ENCODE results near the gene GP2. TPM values are rescaled to one million over a fixed set of nuclear protein-coding genes. Genes with fewer than 3 reads are reported as not detected.
"Not testable (repeated sequence)": the region's sequence is repeated elsewhere in the genome, so short reads cannot be mapped to it uniquely, and the experiment has no call there.

GP2 gene
- total RNA-seq, 3 donors from 2014 or later = 0.85 to 6.2 (median 2.5) TPM

- no peak for TF ChIP-seq CTCF (IDR thresholded peaks at IDR 0.05)
- Histone ChIP-seq H3K9me3 (no peaks in the 10 kb centered on the region), H3K4me3 (no peak overlapping the region), H3K36me3 (ENCODE audit: low read depth) (no peaks in the 10 kb centered on the region), H3K4me1 (ENCODE audit: low read depth) (no peaks in the 10 kb centered on the region)
- intact Hi-C loops (cut with DNase I, micrococcal nuclease) = no loop called here
- ATAC-seq = no peak
- DNase-seq = no peak
Measured at GRCh38 chr16:20316715-20317114, 10.6 kb downstream of the GP2 start.

GRCh38 chr16:20315764-20316163 lies 11.5 kb downstream of the GP2 start:
- ATAC-seq (no peak), DNase-seq (no peak)
- no peak for TF ChIP-seq CTCF (IDR thresholded peaks at IDR 0.05)
- no peak overlapping the region for H3K4me3 ChIP-seq
- intact Hi-C loops (cut with DNase I, micrococcal nuclease) = no loop called here
- no peaks in the 10 kb centered on the region for H3K36me3 ChIP-seq (ENCODE audit: low read depth)
- no peaks in the 10 kb centered on the region for H3K4me1 ChIP-seq (ENCODE audit: low read depth)
- no peaks in the 10 kb centered on the region for H3K9me3 ChIP-seq

- Histone ChIP-seq H3K36me3 (ENCODE audit: low read depth) (no peaks in the 10 kb centered on the region), H3K4me3 (no peak overlapping the region), H3K4me1 (ENCODE audit: low read depth) (no peaks in the 10 kb centered on the region), H3K9me3 (no peaks in the 10 kb centered on the region)
- intact Hi-C loops (cut with DNase I, micrococcal nuclease) = no loop called here
- no peak for TF ChIP-seq CTCF (IDR thresholded peaks at IDR 0.05)
- ATAC-seq = no peak
- DNase-seq = no peak
Measured at GRCh38 chr16:20314575-20314974, 12.7 kb downstream of the GP2 start.

- H3K9me3 ChIP-seq = no peaks in the 10 kb centered on the region
- H3K4me1 ChIP-seq (ENCODE audit: low read depth) = no peaks in the 10 kb centered on the region
- H3K36me3 ChIP-seq (ENCODE audit: low read depth) = no peaks in the 10 kb centered on the region
- TF ChIP-seq CTCF (IDR thresholded peaks at IDR 0.05) = no peak
- intact Hi-C loops (cut with DNase I, micrococcal nuclease) = no loop called here
- DNase-seq = no peak
- no peak for ATAC-seq
- H3K4me3 ChIP-seq = no peak overlapping the region
Measured at GRCh38 chr16:20313741-20314140, 13.6 kb downstream of the GP2 start.

GRCh38 chr16:20312536-20313095 lies 14.7 kb downstream of the GP2 start:
- DNase-seq; H3K4me1 ChIP-seq (ENCODE audit: low read depth); H3K4me3 ChIP-seq; H3K36me3 ChIP-seq (ENCODE audit: low read depth); H3K9me3 ChIP-seq; ATAC-seq; intact Hi-C loops (cut with DNase I, micrococcal nuclease): not testable (repeated sequence)

GRCh38 chr16:20311548-20311947 lies 15.8 kb downstream of the GP2 start:
- no peaks in the 10 kb centered on the region for H3K36me3 ChIP-seq (ENCODE audit: low read depth)
- no peak for DNase-seq
- no peak overlapping the region for H3K4me3 ChIP-seq
- intact Hi-C loops (cut with DNase I, micrococcal nuclease) = no loop called here
- no peaks in the 10 kb centered on the region for H3K9me3 ChIP-seq
- no peak for TF ChIP-seq CTCF (IDR thresholded peaks at IDR 0.05)
- ATAC-seq = no peak
- no peaks in the 10 kb centered on the region for H3K4me1 ChIP-seq (ENCODE audit: low read depth)
